Effector memory CD4-positive, alpha-beta T cell (primary cell): ENCODE data around the gene TTC16.

Experiments
- DNase-seq, 3 donors: peaks; one replicate each; pipeline ENCODE4 v3.0.0-alpha.2; 2020
- H3K27ac ChIP-seq: 2 replicates; pipeline ENCODE4 v1.7.0; 2013; ENCODE audit warnings: mild to moderate bottlenecking, low read length, moderate library complexity; ENCODE audit not compliant: insufficient read depth, poor library complexity, severe bottlenecking
- H3K27me3 ChIP-seq: replicated peaks from 2 replicates; pipeline ENCODE4 v1.7.0; 2013; ENCODE audit warnings: mild to moderate bottlenecking, low read length; ENCODE audit not compliant: insufficient read depth, control insufficient read depth, poor library complexity, severe bottlenecking
- H3K36me3 ChIP-seq: 2 replicates; pipeline ENCODE4 v1.7.0; 2013; ENCODE audit warnings: mild to moderate bottlenecking, low read length, moderate library complexity; ENCODE audit not compliant: control insufficient read depth, insufficient read depth
- H3K4me1 ChIP-seq: 2 replicates; pipeline ENCODE4 v1.7.0; 2013; ENCODE audit warnings: low read length, mild to moderate bottlenecking; ENCODE audit not compliant: control insufficient read depth, insufficient read depth, poor library complexity, severe bottlenecking
- H3K4me3 ChIP-seq: 2 replicates; pipeline ENCODE4 v1.7.0; 2013; ENCODE audit warnings: low read length, low read depth, mild to moderate bottlenecking; ENCODE audit not compliant: insufficient read depth, poor library complexity, severe bottlenecking
- H3K9me3 ChIP-seq: 2 replicates; pipeline ENCODE4 v1.7.0; 2013; ENCODE audit warnings: mild to moderate bottlenecking, low read length, moderate library complexity; ENCODE audit not compliant: control insufficient read depth

Gene TTC16

DNA sequence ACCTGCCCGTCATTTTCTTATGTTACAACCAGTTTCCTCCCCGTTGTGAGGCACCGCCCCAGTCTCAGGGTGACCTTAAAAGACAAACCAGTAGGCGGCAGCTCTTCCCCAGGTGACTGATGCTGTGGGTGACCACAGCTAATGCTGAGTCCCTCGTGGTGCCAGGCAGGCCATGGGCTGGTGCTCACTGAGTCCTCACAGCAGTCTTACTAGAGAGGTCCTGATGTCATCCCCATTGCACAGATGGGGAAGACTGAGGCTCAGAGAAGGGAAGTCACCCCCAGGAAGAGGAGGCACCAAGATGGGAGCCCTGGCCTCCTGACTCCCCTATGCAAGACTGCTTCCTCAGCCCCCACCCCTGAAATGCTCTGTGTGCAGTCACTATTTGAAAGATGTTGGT, 8.1 kb upstream of the TTC16 start:
- Histone ChIP-seq H3K4me3 (no peak overlapping the region), H3K36me3 (no peaks in the 10 kb centered on the region), H3K9me3 (no peaks in the 10 kb centered on the region), H3K27me3 (no peaks in the 10 kb centered on the region), H3K27ac (no peak overlapping the region), H3K4me1 (peaks cover 6% of the 10 kb centered on the region)
- DNase-seq = peak; percentile 20 to 29 (median 24)

- H3K9me3 ChIP-seq = no peaks in the 10 kb centered on the region
- H3K4me1 ChIP-seq = peaks cover 8% of the 10 kb centered on the region
- H3K27ac ChIP-seq = no peak overlapping the region
- H3K36me3 ChIP-seq = no peaks in the 10 kb centered on the region
- no peaks in the 10 kb centered on the region for H3K27me3 ChIP-seq
- DNase-seq = no peak
- no peak overlapping the region for H3K4me3 ChIP-seq
These were observed 6.8 kb upstream of the TTC16 start for GRCh38 chr9:127708952-127709587.

- no peak for DNase-seq
These were observed 5.6 kb upstream of the TTC16 start for GRCh38 chr9:127710204-127710783.

DNA sequence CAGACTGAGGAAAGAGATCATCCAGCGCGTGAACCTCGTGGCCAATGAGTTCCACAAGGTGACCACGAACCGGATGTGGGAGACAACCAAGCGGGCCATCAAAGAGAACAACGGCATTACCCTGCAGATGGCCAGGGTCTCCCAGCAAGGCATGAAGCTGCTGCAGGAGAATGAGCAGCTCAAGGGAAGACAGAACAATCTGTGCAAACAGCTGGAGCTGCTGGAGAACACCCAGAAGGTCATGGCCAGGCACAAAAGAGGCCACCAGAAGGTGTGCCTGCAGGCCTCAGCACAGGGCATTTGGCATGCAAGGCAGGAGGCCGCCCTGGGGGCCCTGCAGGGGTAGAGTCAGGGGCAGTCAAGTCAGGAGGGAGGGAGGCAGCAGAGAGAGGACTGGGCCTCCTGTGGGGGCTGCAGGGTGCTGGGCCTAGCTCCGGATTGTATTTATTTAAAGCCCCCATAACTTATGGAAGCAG, 4.6 kb upstream of the TTC16 start:
- no peaks in the 10 kb centered on the region for H3K9me3 ChIP-seq
- no peak overlapping the region for H3K27ac ChIP-seq
- H3K36me3 ChIP-seq = no peaks in the 10 kb centered on the region
- DNase-seq = no peak
- H3K4me3 ChIP-seq = no peak overlapping the region
- no peaks in the 10 kb centered on the region for H3K27me3 ChIP-seq
- peaks cover 21% of the 10 kb centered on the region for H3K4me1 ChIP-seq

More at GRCh38 chr9:127710204-127710783, 5.6 kb upstream of the TTC16 start:
- Histone ChIP-seq H3K4me1 (peaks cover 16% of the 10 kb centered on the region), H3K9me3 (no peaks in the 10 kb centered on the region), H3K4me3 (no peak overlapping the region), H3K27ac (no peak overlapping the region), H3K27me3 (no peaks in the 10 kb centered on the region), H3K36me3 (no peaks in the 10 kb centered on the region)

- Histone ChIP-seq H3K4me1 (peaks cover 21% of the 10 kb centered on the region), H3K27ac (no peak overlapping the region), H3K27me3 (no peaks in the 10 kb centered on the region), H3K4me3 (no peak overlapping the region), H3K36me3 (no peaks in the 10 kb centered on the region), H3K9me3 (no peaks in the 10 kb centered on the region)
- no peak for DNase-seq
These were observed 4.0 kb upstream of the TTC16 start for GRCh38 chr9:127711831-127712274.

DNA sequence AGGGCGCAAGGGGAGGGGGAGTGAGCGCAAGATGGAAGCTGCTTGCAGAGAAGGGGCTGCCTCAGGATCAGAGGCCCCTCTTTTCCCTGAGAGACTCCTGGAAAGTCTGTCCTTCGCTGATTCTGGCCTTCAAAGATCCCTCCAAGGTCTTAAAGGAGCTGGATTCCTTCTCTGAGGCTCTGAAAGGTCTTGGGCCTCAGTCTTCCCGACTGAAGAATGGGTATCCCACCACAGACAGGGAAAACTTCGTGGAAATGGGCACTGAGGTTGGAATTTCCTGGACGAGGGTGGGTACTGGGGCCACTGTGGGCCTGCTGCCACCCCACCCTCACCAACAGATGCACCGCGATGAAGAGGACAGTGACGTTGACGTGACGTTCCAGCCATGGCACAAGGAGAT, 3.5 kb upstream of the TTC16 start:
- Histone ChIP-seq H3K4me3 (no peak overlapping the region), H3K4me1 (peaks cover 21% of the 10 kb centered on the region), H3K36me3 (no peaks in the 10 kb centered on the region), H3K9me3 (no peaks in the 10 kb centered on the region), H3K27ac (no peak overlapping the region), H3K27me3 (no peaks in the 10 kb centered on the region)
- no peak for DNase-seq

DNA sequence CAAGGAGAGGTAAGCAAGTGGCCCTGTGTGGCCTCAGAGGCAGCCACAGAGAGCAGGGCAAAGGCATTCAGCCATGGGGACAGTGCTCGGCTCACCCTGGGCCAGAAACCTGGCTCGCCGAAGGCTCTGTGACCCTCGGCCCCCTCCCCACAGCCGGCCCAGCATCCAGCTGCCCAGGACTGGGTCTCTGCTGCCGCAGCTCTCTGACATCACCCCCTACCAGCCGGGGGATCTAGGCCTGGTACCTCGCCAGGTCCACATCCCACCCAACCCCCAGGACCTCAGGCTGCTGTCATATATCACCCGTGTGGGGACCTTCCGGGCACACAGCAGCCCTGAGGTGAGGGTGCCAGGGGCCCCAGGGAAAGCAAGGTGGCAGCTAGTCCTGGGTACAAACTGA, 3.0 kb upstream of the TTC16 start:
- Histone ChIP-seq H3K9me3 (no peaks in the 10 kb centered on the region), H3K27me3 (no peaks in the 10 kb centered on the region), H3K4me3 (no peak overlapping the region), H3K4me1 (peaks cover 21% of the 10 kb centered on the region), H3K36me3 (no peaks in the 10 kb centered on the region), H3K27ac (no peak overlapping the region)
- DNase-seq = no peak

GRCh38 chr9:127714020-127714750, 1.7 kb upstream of the TTC16 start:
- Histone ChIP-seq H3K36me3 (no peaks in the 10 kb centered on the region), H3K27ac (no peak overlapping the region), H3K4me1 (peaks cover 21% of the 10 kb centered on the region), H3K27me3 (no peaks in the 10 kb centered on the region), H3K9me3 (no peaks in the 10 kb centered on the region), H3K4me3 (no peak overlapping the region)
- DNase-seq = no peak

GRCh38 chr9:127714951-127715469, 869 bp upstream of the TTC16 start:
- Histone ChIP-seq H3K9me3 (no peaks in the 10 kb centered on the region), H3K27me3 (no peaks in the 10 kb centered on the region), H3K27ac (peak overlapping the region; percentile 66), H3K36me3 (no peaks in the 10 kb centered on the region), H3K4me3 (peak overlapping the region; percentile 91), H3K4me1 (peaks cover 26% of the 10 kb centered on the region)
- DNase-seq = peak in 1 of 3 donors; percentile 9

DNA sequence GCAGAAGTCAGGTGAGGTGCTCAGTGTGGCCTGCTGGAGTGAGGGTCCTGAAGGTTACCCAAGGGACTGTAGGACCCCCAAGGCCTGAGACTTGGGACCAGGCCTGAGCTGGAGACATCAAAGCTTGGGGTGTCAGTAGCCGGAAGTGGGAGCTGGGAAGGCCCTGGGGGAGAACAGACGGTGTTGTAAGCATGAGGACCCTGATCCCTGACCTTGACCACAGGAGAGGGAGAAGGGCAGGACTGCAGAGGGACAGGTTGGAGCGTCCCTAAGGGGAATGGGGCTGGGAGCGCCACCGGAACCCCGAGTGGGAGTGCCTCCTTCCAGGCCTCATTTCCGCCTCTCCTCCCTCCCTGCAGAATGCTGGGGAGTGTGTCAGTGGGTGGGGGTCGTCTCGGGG, 533 bp downstream of the TTC16 start:
- Histone ChIP-seq H3K4me1 (peaks cover 29% of the 10 kb centered on the region), H3K27ac (peak overlapping the region; percentile 66), H3K27me3 (no peaks in the 10 kb centered on the region), H3K36me3 (no peaks in the 10 kb centered on the region), H3K4me3 (peak overlapping the region; percentile 91), H3K9me3 (no peaks in the 10 kb centered on the region)
- no peak for DNase-seq
